NCI-H2107 treated with DMSO at 0.1 percent for 48 hours (cell line): Measurements from ENCODE around the gene AP3B1.
"Not testable (repeated sequence)": the region's sequence is repeated elsewhere in the genome, so short reads cannot be mapped to it uniquely, and the experiment has no call there.

Experiments
- DNase-seq: peaks from one replicate; lab custom pipeline; 2025; ENCODE audit not compliant: unreplicated experiment; lab: John Stamatoyannopoulos, UW

Gene AP3B1

GRCh38 chr5:78245136-78245535, 49.4 kb downstream of the AP3B1 start:
- DNase-seq, result no peak

DNA sequence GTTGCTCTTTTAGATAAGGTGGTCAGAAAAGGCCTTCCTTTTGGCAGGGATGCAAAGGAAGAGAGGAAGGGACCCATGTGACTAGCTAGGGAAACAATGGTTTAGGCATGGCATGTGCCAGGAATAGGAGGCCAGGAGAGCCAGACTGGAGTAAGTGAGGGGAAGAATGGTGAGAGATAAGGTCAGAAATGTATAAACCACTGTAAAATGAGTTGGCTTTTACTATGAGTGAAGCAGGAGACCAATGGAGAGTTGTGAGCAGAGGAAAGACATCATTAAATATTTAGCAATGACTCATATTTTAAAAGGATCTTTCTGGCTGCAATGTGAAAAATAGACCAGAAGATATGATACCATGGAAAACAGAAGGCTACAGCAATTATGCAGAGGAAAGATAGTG, 50.9 kb downstream of the AP3B1 start:
- no peak for DNase-seq

DNA sequence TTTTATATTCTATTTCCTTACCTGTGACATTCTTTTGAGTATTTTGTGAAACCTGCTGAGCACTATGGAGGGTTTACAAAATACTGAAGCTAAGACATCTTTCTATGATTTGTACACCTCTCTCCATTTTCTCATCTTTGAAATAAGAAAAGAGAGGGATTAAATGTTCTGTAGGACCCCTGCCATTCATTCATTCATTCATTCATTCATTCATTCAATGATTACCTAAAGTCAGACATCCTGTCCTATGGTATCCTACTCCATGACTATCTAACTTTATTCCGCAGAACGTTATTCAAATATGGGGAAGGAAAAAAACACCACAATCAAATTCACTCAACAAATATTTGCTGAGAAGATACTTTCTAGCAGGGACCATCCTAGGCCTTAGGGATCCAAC, 51.4 kb downstream of the AP3B1 start:
- DNase-seq, result no peak

DNA sequence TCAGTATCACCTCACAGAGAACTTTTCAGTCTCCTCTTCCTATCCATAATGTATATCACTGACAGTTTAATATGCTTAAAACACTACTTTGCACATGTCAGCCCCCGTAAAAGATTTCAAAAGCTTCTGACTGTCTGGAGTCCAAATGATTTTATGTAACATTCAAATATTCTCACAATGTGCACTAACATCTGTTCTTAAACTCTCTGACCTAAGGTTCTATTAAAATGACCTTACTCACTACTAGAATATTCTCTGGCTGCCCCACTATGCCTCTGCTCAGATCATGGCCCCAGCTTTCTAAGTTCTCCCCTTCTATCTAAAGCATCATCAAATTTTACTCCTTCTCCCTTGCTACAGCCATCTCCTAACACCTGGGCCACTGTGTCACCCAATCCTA, 52.5 kb downstream of the AP3B1 start:
- DNase-seq, result no peak

GRCh38 chr5:78237911-78238310, 56.6 kb downstream of the AP3B1 start:
- no peak for DNase-seq

- DNase-seq, result no peak
These were observed 58.5 kb downstream of the AP3B1 start for GRCh38 chr5:78236046-78236445.

DNA sequence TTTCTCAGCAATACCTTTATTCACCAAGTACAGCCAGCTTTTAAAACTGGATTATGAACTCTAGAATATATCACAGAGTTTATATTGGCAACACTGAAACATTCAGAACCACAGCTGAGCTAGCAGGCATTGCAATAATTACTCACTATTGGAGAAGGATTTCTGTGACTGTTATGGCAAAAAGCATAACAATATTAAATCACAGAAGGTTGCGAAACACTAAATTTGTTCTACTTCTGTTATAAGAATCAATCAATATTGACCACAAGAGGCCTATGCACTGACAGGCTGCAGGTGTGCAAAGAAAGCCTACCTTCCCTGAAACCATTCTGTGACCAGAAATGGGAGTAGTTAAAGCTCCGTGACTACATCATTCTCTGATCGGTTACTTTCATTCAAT, 59.2 kb downstream of the AP3B1 start:
- DNase-seq, result peak; percentile 37

DNA sequence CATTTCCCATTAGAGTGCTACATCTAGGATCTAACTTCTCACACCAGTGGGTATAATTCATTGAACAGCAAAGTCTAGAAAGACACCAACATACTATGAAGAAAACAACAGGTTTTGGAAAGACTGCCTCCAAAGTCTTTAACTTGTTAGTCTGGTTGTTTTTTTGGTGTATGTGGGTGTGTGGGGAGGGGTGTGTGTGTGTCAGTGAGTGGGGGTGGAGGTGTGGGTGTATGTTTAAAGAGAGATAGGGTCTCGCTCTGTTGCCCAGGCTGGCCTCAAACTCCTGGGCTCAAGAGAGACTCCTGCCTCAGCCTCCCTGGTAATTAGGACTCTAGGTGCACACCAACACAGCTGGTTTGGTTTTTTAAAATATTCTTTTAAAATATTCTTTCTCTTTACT, 59.7 kb downstream of the AP3B1 start:
- no peak for DNase-seq

GRCh38 chr5:78232163-78232562, 62.3 kb downstream of the AP3B1 start:
- DNase-seq, result no peak

- no peak for DNase-seq
These were observed 70.1 kb downstream of the AP3B1 start for GRCh38 chr5:78224358-78224757.

- no peak for DNase-seq
These were observed 72.5 kb downstream of the AP3B1 start for GRCh38 chr5:78221964-78222451.

GRCh38 chr5:78221467-78221866, 73.0 kb downstream of the AP3B1 start:
- no peak for DNase-seq

GRCh38 chr5:78215972-78216371, 78.5 kb downstream of the AP3B1 start:
- no peak for DNase-seq

DNA sequence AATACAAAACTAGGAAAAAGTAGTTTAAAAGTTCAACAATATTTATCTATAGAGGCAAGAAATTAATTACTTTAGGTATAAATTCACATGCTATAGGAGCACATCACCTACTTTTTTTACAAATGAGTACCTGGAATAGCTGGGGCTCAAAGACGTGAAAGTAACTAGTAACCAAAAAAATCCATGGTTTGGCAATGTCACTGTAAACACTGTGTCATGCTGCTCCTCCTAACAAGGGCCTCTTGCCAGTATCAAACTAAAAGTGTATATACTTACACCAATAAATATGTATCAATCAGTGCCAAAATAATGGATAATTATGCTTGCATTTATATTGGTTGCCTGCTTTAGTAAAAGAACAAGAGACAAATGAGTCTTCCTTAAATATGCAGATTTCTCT, 78.9 kb downstream of the AP3B1 start:
- DNase-seq, result no peak

- no peak for DNase-seq
These were observed 80.7 kb downstream of the AP3B1 start for GRCh38 chr5:78213799-78214198.

GRCh38 chr5:78211052-78211451, 83.4 kb downstream of the AP3B1 start:
- no peak for DNase-seq

- no peak for DNase-seq
These were observed 90.3 kb downstream of the AP3B1 start for GRCh38 chr5:78204241-78204640.

DNA sequence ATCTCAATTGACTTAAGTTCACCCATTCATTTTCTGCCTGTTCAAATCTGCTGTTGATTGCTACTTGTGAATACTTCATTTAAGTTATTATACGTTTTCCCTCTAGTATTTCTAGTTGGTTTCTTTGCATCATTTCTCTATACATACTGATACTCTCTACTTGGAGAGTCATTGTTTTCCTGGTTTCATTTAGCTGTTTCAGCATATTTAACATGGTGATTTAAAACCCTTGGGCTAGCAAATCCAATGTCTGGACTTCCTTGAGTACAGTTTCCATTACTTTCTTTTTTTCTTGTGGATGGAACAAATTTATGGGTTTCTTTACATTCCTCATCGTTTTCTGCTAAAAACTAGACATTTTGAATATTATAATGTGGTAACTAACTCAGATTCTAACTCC, 90.7 kb downstream of the AP3B1 start:
- DNase-seq, result no peak

GRCh38 chr5:78190402-78190801, 104.1 kb downstream of the AP3B1 start:
- DNase-seq, result no peak

- DNase-seq, result not testable (repeated sequence)
These were observed 105.8 kb downstream of the AP3B1 start for GRCh38 chr5:78188681-78189080.

DNA sequence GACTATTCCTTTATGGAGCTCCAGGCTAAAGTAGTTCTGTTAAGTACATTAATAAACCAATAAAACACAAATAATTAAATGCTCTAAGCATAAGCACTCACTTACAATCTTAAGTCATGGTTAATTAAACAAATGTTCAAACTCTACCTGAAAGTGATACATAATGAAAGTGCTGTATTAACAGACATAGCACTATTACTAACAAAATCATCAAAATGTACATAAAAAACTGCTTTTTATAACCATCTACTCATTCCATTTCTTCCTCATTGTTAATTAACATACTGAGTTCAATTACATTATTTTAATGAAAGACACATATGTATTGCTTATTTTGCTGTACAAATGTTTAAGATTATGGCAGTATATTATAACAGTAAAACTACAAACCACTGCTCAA, 107.3 kb downstream of the AP3B1 start:
- DNase-seq, result no peak

DNA sequence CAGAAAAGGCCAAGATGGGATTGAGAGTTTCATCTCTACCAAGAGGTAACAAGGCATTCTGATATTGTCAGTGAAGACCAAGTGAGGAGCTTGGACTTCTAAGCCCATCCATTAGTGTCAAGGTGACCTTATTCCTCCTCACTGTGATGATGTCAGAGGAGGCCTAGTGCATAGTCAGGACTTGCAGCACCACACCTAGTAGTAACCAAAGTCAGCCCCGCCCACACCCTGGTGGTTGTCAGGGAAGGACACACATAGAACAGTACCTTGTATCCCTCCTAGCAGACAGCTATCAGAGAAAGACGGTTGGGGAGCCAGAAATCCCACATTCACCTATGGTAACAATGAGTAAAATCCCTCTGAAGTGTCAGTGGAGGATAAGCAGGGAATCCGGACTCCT, 111.7 kb downstream of the AP3B1 start:
- DNase-seq, result no peak

- no peak for DNase-seq
These were observed 116.1 kb downstream of the AP3B1 start for GRCh38 chr5:78178356-78178755.

- DNase-seq, result not testable (repeated sequence)
These were observed 124.2 kb downstream of the AP3B1 start for GRCh38 chr5:78170335-78170734.
